Measurements from ENCODE around the gene SLU7.

Gene SLU7

GRCh38 chr5:160464466-160464797, 45.6 kb upstream of the SLU7 start:
- no peak for DNase-seq
- Histone ChIP-seq H3K18ac (ENCODE audit: low read length) (no peak overlapping the region), H3K4me1 (ENCODE audit: control insufficient read depth, low read depth, low read length) (no peaks in the 10 kb centered on the region), H2AK5ac (ENCODE audit: low read length) (no peak overlapping the region), H3K79me1 (ENCODE audit: low read length) (no peaks in the 10 kb centered on the region), H3K4ac (ENCODE audit: low read depth, low read length) (no peak overlapping the region), H3K36me3 (ENCODE audit: control insufficient read depth, insufficient read depth, low read length) (no peaks in the 10 kb centered on the region), H3K79me2 (ENCODE audit: control insufficient read depth, insufficient read depth, low read length) (no peaks in the 10 kb centered on the region), H2BK15ac (replicated peaks; ENCODE audit: low read depth) (no peak overlapping the region), H3K27me3 (ENCODE audit: insufficient read depth, low read length, poor library complexity) (no peaks in the 10 kb centered on the region), H3K27ac (ENCODE audit: low read depth, low read length) (no peak overlapping the region), H4K8ac (ENCODE audit: low read depth, low read length) (no peak overlapping the region), H3K4me3 (ENCODE audit: low read length) (no peak overlapping the region), H3K4me2 (ENCODE audit: low read length) (no peak overlapping the region), H3K23ac (ENCODE audit: low read length) (no peak overlapping the region), H4K5ac (ENCODE audit: low read length) (no peak overlapping the region), H2BK120ac (ENCODE audit: low read depth, low read length) (no peak overlapping the region), H2BK5ac (ENCODE audit: low read length) (no peak overlapping the region), H3K56ac (ENCODE audit: low read length) (no peak overlapping the region), H3K9ac (ENCODE audit: low read length) (no peak overlapping the region)
- WGBS (ENCODE audit: extremely low coverage, insufficient coverage, low lambda C conversion rate) = no CpG with 5 or more reads among the region's 4 CpGs

- no peaks in the 10 kb centered on the region for H3K79me1 ChIP-seq (ENCODE audit: low read length)
- no peak overlapping the region for H4K8ac ChIP-seq (ENCODE audit: low read depth, low read length)
- H4K5ac ChIP-seq (ENCODE audit: low read length) = no peak overlapping the region
- no CpG with 5 or more reads among the region's 7 CpGs for WGBS (ENCODE audit: extremely low coverage, insufficient coverage, low lambda C conversion rate)
- H3K4me1 ChIP-seq (ENCODE audit: control insufficient read depth, low read depth, low read length) = no peaks in the 10 kb centered on the region
- no peaks in the 10 kb centered on the region for H3K36me3 ChIP-seq (ENCODE audit: control insufficient read depth, insufficient read depth, low read length)
- H3K4me3 ChIP-seq (ENCODE audit: low read length) = no peak overlapping the region
- H3K9ac ChIP-seq (ENCODE audit: low read length) = no peak overlapping the region
- no peak overlapping the region for H3K4ac ChIP-seq (ENCODE audit: low read depth, low read length)
- no peak for DNase-seq
- H3K18ac ChIP-seq (ENCODE audit: low read length) = no peak overlapping the region
- no peaks in the 10 kb centered on the region for H3K27me3 ChIP-seq (ENCODE audit: insufficient read depth, low read length, poor library complexity)
- H3K79me2 ChIP-seq (ENCODE audit: control insufficient read depth, insufficient read depth, low read length) = no peaks in the 10 kb centered on the region
- H2BK5ac ChIP-seq (ENCODE audit: low read length) = no peak overlapping the region
- H2BK15ac ChIP-seq (replicated peaks; ENCODE audit: low read depth) = no peak overlapping the region
- H2BK120ac ChIP-seq (ENCODE audit: low read depth, low read length) = no peak overlapping the region
- H3K4me2 ChIP-seq (ENCODE audit: low read length) = no peak overlapping the region
- H3K27ac ChIP-seq (ENCODE audit: low read depth, low read length) = no peak overlapping the region
- no peak overlapping the region for H2AK5ac ChIP-seq (ENCODE audit: low read length)
- no peak overlapping the region for H3K56ac ChIP-seq (ENCODE audit: low read length)
- H3K23ac ChIP-seq (ENCODE audit: low read length) = no peak overlapping the region
These were observed 45.0 kb upstream of the SLU7 start for GRCh38 chr5:160463740-160464465.

GRCh38 chr5:160463227-160463626, 44.3 kb upstream of the SLU7 start:
- no CpG with 5 or more reads among the region's 4 CpGs for WGBS (ENCODE audit: extremely low coverage, insufficient coverage, low lambda C conversion rate)
- Histone ChIP-seq H2BK120ac (ENCODE audit: low read depth, low read length) (no peak overlapping the region), H3K27ac (ENCODE audit: low read depth, low read length) (no peak overlapping the region), H4K8ac (ENCODE audit: low read depth, low read length) (no peak overlapping the region), H3K27me3 (ENCODE audit: insufficient read depth, low read length, poor library complexity) (no peaks in the 10 kb centered on the region), H3K4me1 (ENCODE audit: control insufficient read depth, low read depth, low read length) (no peaks in the 10 kb centered on the region), H3K23ac (ENCODE audit: low read length) (no peak overlapping the region), H3K79me1 (ENCODE audit: low read length) (no peaks in the 10 kb centered on the region), H3K9ac (ENCODE audit: low read length) (no peak overlapping the region), H2BK15ac (replicated peaks; ENCODE audit: low read depth) (no peak overlapping the region), H3K4ac (ENCODE audit: low read depth, low read length) (no peak overlapping the region), H3K56ac (ENCODE audit: low read length) (no peak overlapping the region), H2AK5ac (ENCODE audit: low read length) (no peak overlapping the region), H3K4me3 (ENCODE audit: low read length) (no peak overlapping the region), H3K4me2 (ENCODE audit: low read length) (no peak overlapping the region), H3K18ac (ENCODE audit: low read length) (no peak overlapping the region), H2BK5ac (ENCODE audit: low read length) (no peak overlapping the region), H3K36me3 (ENCODE audit: control insufficient read depth, insufficient read depth, low read length) (no peaks in the 10 kb centered on the region), H4K5ac (ENCODE audit: low read length) (no peak overlapping the region), H3K79me2 (ENCODE audit: control insufficient read depth, insufficient read depth, low read length) (no peaks in the 10 kb centered on the region)
- no peak for DNase-seq

GRCh38 chr5:160462167-160462566, 43.3 kb upstream of the SLU7 start:
- Histone ChIP-seq H3K27me3 (ENCODE audit: insufficient read depth, low read length, poor library complexity) (no peaks in the 10 kb centered on the region), H3K18ac (ENCODE audit: low read length) (no peak overlapping the region), H3K4me1 (ENCODE audit: control insufficient read depth, low read depth, low read length) (no peaks in the 10 kb centered on the region), H3K23ac (ENCODE audit: low read length) (no peak overlapping the region), H4K5ac (ENCODE audit: low read length) (no peak overlapping the region), H3K9ac (ENCODE audit: low read length) (no peak overlapping the region), H4K8ac (ENCODE audit: low read depth, low read length) (no peak overlapping the region), H3K4me2 (ENCODE audit: low read length) (no peak overlapping the region), H2BK120ac (ENCODE audit: low read depth, low read length) (no peak overlapping the region), H2AK5ac (ENCODE audit: low read length) (no peak overlapping the region), H2BK15ac (replicated peaks; ENCODE audit: low read depth) (no peak overlapping the region), H3K79me2 (ENCODE audit: control insufficient read depth, insufficient read depth, low read length) (no peaks in the 10 kb centered on the region), H3K4me3 (ENCODE audit: low read length) (no peak overlapping the region), H3K56ac (ENCODE audit: low read length) (no peak overlapping the region), H3K79me1 (ENCODE audit: low read length) (no peaks in the 10 kb centered on the region), H3K4ac (ENCODE audit: low read depth, low read length) (no peak overlapping the region), H3K36me3 (ENCODE audit: control insufficient read depth, insufficient read depth, low read length) (no peaks in the 10 kb centered on the region), H2BK5ac (ENCODE audit: low read length) (no peak overlapping the region), H3K27ac (ENCODE audit: low read depth, low read length) (no peak overlapping the region)
- no CpG with 5 or more reads among the region's 2 CpGs for WGBS (ENCODE audit: extremely low coverage, insufficient coverage, low lambda C conversion rate)
- no peak for DNase-seq

- Histone ChIP-seq H2BK120ac (ENCODE audit: low read depth, low read length) (no peak overlapping the region), H3K79me2 (ENCODE audit: control insufficient read depth, insufficient read depth, low read length) (no peaks in the 10 kb centered on the region), H3K79me1 (ENCODE audit: low read length) (no peaks in the 10 kb centered on the region), H4K5ac (ENCODE audit: low read length) (no peak overlapping the region), H3K27ac (ENCODE audit: low read depth, low read length) (no peak overlapping the region), H3K36me3 (ENCODE audit: control insufficient read depth, insufficient read depth, low read length) (no peaks in the 10 kb centered on the region), H3K4me1 (ENCODE audit: control insufficient read depth, low read depth, low read length) (no peaks in the 10 kb centered on the region), H2BK5ac (ENCODE audit: low read length) (no peak overlapping the region), H3K4me3 (ENCODE audit: low read length) (no peak overlapping the region), H2AK5ac (ENCODE audit: low read length) (no peak overlapping the region), H2BK15ac (replicated peaks; ENCODE audit: low read depth) (no peak overlapping the region), H3K56ac (ENCODE audit: low read length) (no peak overlapping the region), H3K4me2 (ENCODE audit: low read length) (no peak overlapping the region), H3K18ac (ENCODE audit: low read length) (no peak overlapping the region), H3K27me3 (ENCODE audit: insufficient read depth, low read length, poor library complexity) (no peaks in the 10 kb centered on the region), H3K4ac (ENCODE audit: low read depth, low read length) (no peak overlapping the region), H3K9ac (ENCODE audit: low read length) (no peak overlapping the region), H3K23ac (ENCODE audit: low read length) (no peak overlapping the region), H4K8ac (ENCODE audit: low read depth, low read length) (no peak overlapping the region)
- WGBS (ENCODE audit: extremely low coverage, insufficient coverage, low lambda C conversion rate) = no CpG with 5 or more reads among the region's 6 CpGs
- no peak for DNase-seq
These were observed 42.5 kb upstream of the SLU7 start for GRCh38 chr5:160461378-160461777.

- H3K36me3 ChIP-seq (ENCODE audit: control insufficient read depth, insufficient read depth, low read length) = no peaks in the 10 kb centered on the region
- H4K8ac ChIP-seq (ENCODE audit: low read depth, low read length) = no peak overlapping the region
- no peak overlapping the region for H4K5ac ChIP-seq (ENCODE audit: low read length)
- H3K56ac ChIP-seq (ENCODE audit: low read length) = no peak overlapping the region
- H2BK5ac ChIP-seq (ENCODE audit: low read length) = no peak overlapping the region
- H2BK15ac ChIP-seq (replicated peaks; ENCODE audit: low read depth) = no peak overlapping the region
- H3K9ac ChIP-seq (ENCODE audit: low read length) = no peak overlapping the region
- H3K4me3 ChIP-seq (ENCODE audit: low read length) = no peak overlapping the region
- H2AK5ac ChIP-seq (ENCODE audit: low read length) = no peak overlapping the region
- no peak overlapping the region for H3K23ac ChIP-seq (ENCODE audit: low read length)
- no peak overlapping the region for H2BK120ac ChIP-seq (ENCODE audit: low read depth, low read length)
- H3K79me1 ChIP-seq (ENCODE audit: low read length) = no peaks in the 10 kb centered on the region
- no peak for DNase-seq
- no peak overlapping the region for H3K18ac ChIP-seq (ENCODE audit: low read length)
- WGBS (ENCODE audit: extremely low coverage, insufficient coverage, low lambda C conversion rate) = no CpG with 5 or more reads among the region's 4 CpGs
- H3K4ac ChIP-seq (ENCODE audit: low read depth, low read length) = no peak overlapping the region
- H3K27ac ChIP-seq (ENCODE audit: low read depth, low read length) = no peak overlapping the region
- H3K4me1 ChIP-seq (ENCODE audit: control insufficient read depth, low read depth, low read length) = no peaks in the 10 kb centered on the region
- no peak overlapping the region for H3K4me2 ChIP-seq (ENCODE audit: low read length)
- no peaks in the 10 kb centered on the region for H3K79me2 ChIP-seq (ENCODE audit: control insufficient read depth, insufficient read depth, low read length)
- H3K27me3 ChIP-seq (ENCODE audit: insufficient read depth, low read length, poor library complexity) = no peaks in the 10 kb centered on the region
These were observed 41.6 kb upstream of the SLU7 start for GRCh38 chr5:160460377-160461049.
